Activated naive CD4-positive, alpha-beta T cell treated with anti-CD3 and anti-CD28 coated beads, Interleukin-2, amount 50 U/mL, for 24 hours (primary cell): Measurements from ENCODE around the gene NSMCE1.

Source experiments
- H3K27ac Mint-ChIP-seq: one replicate; pipeline ENCODE4 v1.8.0; 2021; ENCODE audit warnings: mild to moderate bottlenecking, mixed read lengths
- H3K27me3 Mint-ChIP-seq: one replicate; pipeline ENCODE4 v1.8.0; 2021; ENCODE audit warnings: mixed read lengths
- H3K36me3 Mint-ChIP-seq: one replicate; pipeline ENCODE4 v1.8.0; 2021; ENCODE audit warnings: mixed read lengths
- H3K4me1 Mint-ChIP-seq: one replicate; pipeline ENCODE4 v1.8.0; 2021; ENCODE audit warnings: mixed read lengths
- H3K4me3 Mint-ChIP-seq: one replicate; pipeline ENCODE4 v1.8.0; 2021; ENCODE audit warnings: mild to moderate bottlenecking, mixed read lengths
- H3K9me3 Mint-ChIP-seq: one replicate; pipeline ENCODE4 v1.8.0; 2021; ENCODE audit warnings: mixed read lengths

NSMCE1 gene

GRCh38 chr16:27198451-27199234 is 69.9 kb downstream of the NSMCE1 start:
- Mint-ChIP-seq H3K4me1 (peaks cover 90% of the 10 kb centered on the region), H3K9me3 (no peaks in the 10 kb centered on the region), H3K27ac (peak overlapping the region; percentile 76), H3K4me3 (no peak overlapping the region), H3K36me3 (no peaks in the 10 kb centered on the region), H3K27me3 (no peaks in the 10 kb centered on the region)

DNA sequence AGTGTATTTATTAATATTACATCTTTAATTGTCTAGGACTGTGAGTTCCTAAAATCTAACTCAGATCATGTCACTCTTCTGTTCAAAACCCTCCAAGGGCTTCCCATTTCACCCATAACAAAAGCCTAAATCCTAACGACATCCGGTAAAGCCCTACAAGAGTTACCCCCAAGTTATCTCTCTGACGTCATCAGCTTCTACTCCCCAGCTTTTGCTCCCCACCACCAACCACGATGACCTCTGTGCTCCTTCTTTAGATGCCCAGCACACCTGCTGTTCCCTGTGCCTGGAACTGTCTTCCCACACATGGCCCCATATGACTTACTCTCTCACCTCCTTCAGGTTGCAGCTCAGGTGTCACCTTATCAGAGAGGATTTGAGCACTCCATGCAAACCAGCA is 71.6 kb downstream of the NSMCE1 start:
- H3K27me3 Mint-ChIP-seq = no peaks in the 10 kb centered on the region
- H3K9me3 Mint-ChIP-seq = no peaks in the 10 kb centered on the region
- H3K27ac Mint-ChIP-seq = peak overlapping the region; percentile 48
- H3K36me3 Mint-ChIP-seq = no peaks in the 10 kb centered on the region
- H3K4me1 Mint-ChIP-seq = peaks cover 82% of the 10 kb centered on the region
- H3K4me3 Mint-ChIP-seq = no peak overlapping the region

GRCh38 chr16:27195941-27196595 is 72.5 kb downstream of the NSMCE1 start:
- peak overlapping the region; percentile 49 for H3K4me3 Mint-ChIP-seq
- no peaks in the 10 kb centered on the region for H3K9me3 Mint-ChIP-seq
- no peaks in the 10 kb centered on the region for H3K36me3 Mint-ChIP-seq
- peak overlapping the region; percentile 23 for H3K27ac Mint-ChIP-seq
- no peaks in the 10 kb centered on the region for H3K27me3 Mint-ChIP-seq
- peaks cover 80% of the 10 kb centered on the region for H3K4me1 Mint-ChIP-seq

DNA sequence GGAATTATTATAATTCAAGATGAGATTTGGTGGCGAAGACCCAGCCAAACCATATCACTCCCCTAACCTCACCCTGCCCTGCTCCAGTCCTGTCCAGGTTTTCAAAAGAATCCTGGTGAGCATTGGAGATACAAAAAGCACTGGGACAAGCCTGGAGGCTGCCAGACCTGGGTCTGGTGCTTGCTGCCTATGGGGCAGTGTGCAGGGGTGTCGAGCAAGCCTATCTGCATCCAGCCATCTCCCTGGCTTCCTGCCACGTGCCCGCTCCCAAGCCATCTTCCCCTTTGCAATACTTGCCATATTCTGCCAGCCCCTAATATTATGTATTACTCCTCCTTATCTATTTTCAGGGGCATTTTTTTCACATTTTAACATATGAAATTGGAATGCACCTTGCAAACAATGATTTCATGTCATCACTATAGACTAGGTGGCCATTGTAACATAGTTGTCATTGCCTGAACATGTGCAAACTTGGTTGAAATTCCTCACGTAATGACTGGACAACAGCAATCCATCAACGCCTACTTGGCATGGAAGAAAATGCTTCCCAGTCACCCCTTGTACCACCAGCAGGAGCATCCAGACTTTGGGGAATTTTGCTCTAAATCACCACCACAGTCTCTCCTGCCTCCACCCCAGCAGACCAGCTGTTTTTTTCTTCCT is 73.4 kb downstream of the NSMCE1 start:
- Mint-ChIP-seq H3K27ac (peak overlapping the region; percentile 62), H3K4me3 (no peak overlapping the region), H3K36me3 (no peaks in the 10 kb centered on the region), H3K27me3 (no peaks in the 10 kb centered on the region), H3K9me3 (no peaks in the 10 kb centered on the region), H3K4me1 (peaks cover 71% of the 10 kb centered on the region)

DNA sequence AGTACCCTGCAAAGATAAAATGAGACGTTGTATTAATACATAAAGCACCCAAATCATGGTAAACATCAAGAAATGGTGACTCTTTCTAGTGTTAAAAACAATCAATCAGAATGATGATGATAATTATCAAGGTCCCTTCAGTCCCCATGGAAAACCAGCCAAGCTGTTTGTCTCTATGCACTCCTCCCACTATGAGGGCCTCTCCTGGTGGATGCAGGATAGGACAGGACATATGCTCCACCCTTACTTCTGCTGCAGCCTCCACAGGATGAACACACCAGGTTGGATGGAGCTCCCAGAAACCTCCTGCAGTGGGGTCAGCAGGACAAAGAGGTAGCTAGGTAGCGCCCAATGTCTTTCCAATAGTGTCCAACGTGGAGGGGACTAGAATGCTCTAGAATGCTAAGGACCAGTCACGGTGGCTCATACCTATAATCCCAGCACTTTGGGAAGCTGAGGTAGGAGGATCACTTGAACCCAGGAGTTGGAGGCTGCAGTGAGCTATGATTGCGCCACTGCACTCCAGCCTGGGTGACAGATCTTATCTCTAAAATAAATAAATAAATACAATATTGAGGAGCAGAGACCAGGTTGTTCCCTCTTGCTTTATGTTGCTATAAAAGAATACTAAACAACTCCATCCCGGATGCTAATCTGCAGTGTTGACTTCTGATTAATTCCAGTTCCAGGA is 75.1 kb downstream of the NSMCE1 start:
- Mint-ChIP-seq H3K4me3 (no peak overlapping the region), H3K27ac (no peak overlapping the region), H3K4me1 (peaks cover 59% of the 10 kb centered on the region), H3K27me3 (no peaks in the 10 kb centered on the region), H3K9me3 (no peaks in the 10 kb centered on the region), H3K36me3 (no peaks in the 10 kb centered on the region)

DNA sequence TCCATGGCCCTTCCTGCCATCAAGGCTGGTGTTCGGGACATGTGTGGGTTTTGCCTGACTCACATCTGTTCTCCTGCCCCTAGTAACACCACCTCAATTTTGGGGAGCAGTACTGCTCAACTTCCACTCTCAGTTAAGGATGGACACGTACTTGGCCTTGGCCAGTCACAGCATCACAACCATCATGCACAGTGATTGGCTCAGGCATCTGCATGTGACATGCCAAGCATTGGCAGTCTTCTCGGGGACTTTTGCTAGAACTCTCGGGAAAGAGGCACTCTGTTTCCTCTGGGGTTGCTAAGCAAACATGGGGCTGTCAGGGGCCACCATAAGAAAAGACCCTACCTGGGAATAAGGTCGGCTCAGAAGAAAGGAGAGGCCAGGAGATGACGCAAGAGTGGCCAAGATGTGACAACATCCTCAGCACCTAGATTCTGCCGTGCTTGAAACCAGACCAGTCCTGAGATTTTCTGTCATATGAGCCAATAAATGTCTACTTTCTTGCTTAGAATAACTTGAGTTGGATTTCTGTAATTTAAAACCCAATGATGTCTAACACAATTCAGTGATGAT is 77.1 kb downstream of the NSMCE1 start:
- H3K9me3 Mint-ChIP-seq = no peaks in the 10 kb centered on the region
- H3K36me3 Mint-ChIP-seq = no peaks in the 10 kb centered on the region
- H3K27me3 Mint-ChIP-seq = no peaks in the 10 kb centered on the region
- H3K27ac Mint-ChIP-seq = no peak overlapping the region
- H3K4me3 Mint-ChIP-seq = no peak overlapping the region
- peaks cover 44% of the 10 kb centered on the region for H3K4me1 Mint-ChIP-seq

DNA sequence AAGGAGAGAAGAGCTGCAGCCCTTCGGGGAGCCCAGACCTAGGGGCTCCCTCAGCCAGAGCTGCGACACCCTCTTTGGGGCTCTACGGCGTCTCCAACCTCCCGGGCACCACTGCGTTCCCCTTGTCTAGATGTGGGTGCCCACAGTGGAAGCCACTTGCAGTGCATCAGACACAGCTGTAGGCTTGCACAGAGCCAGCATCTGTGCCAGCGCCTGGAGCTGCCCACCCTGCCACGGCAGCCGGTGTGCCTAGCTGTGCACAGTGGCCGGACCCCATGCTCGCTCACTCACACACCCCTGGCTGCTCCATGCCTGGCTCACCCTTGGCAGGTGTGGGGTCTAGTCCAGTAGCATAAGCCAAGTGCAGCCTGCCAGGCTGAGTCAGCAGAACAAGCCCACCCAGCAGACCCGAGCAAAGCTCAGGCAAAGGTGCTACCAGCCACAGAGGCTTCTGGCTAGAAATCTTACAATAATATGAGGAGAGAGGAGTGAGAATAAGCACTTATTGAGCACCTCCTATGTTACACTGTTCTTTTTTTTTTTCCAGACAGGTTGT is 78.2 kb downstream of the NSMCE1 start:
- Mint-ChIP-seq H3K27me3 (no peaks in the 10 kb centered on the region), H3K36me3 (no peaks in the 10 kb centered on the region), H3K27ac (no peak overlapping the region), H3K4me1 (peaks cover 41% of the 10 kb centered on the region), H3K4me3 (no peak overlapping the region), H3K9me3 (no peaks in the 10 kb centered on the region)

DNA sequence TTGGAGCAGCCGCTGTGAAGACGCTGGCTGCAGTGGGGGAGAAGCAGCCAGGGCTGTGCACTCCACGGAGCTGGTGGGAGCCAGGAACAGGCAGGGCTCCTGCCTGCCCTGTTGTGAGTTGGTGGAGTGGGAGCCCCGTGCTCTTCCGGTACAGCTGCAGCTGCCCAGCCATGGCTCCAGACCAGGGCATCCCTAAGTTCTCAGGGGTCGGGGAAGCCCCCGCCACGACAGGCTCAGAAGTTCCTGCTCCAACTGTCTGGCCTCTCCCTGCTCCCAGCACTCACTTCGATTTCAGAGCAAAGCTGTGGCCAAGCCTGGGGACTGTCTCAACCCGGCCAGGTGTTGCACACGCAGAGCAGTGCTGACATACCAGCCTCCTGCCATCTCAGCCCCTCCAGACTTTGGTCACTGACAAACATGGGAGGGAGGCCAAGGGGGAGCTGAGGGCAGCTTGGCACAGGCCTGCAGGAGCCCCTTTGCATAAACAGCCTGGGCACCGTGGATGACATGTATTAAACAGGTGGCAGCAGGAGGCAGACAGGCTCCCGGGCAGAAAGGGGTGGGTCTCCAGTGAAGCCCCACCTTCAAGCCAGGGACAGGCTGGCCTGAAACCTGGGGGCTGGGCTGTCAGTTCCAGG is 79.1 kb downstream of the NSMCE1 start:
- no peak overlapping the region for H3K27ac Mint-ChIP-seq
- no peaks in the 10 kb centered on the region for H3K27me3 Mint-ChIP-seq
- H3K4me3 Mint-ChIP-seq = no peak overlapping the region
- no peaks in the 10 kb centered on the region for H3K9me3 Mint-ChIP-seq
- H3K4me1 Mint-ChIP-seq = peaks cover 38% of the 10 kb centered on the region
- no peaks in the 10 kb centered on the region for H3K36me3 Mint-ChIP-seq

DNA sequence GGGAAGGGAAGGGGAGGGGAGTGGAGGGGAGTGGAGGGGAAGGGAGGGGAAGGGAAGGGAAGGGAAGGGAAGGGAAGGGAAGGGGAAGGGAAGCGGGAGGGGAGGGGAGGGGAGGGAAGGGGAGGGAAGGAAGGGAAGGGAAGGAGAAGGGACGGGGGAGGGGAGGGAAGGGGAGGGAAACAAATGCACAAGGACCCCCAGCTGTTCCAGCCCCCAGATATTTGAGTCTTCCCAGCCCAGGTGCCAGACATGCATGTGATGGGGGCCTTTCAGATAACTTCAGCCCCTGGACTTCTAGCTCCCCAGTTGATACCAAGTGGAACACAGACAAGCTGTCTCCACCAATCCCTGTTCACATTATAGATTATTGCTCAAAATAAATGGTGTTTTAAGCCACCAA is 79.9 kb downstream of the NSMCE1 start:
- Mint-ChIP-seq H3K27ac (no peak overlapping the region), H3K36me3 (no peaks in the 10 kb centered on the region), H3K27me3 (no peaks in the 10 kb centered on the region), H3K9me3 (no peaks in the 10 kb centered on the region), H3K4me3 (no peak overlapping the region), H3K4me1 (peaks cover 33% of the 10 kb centered on the region)

DNA sequence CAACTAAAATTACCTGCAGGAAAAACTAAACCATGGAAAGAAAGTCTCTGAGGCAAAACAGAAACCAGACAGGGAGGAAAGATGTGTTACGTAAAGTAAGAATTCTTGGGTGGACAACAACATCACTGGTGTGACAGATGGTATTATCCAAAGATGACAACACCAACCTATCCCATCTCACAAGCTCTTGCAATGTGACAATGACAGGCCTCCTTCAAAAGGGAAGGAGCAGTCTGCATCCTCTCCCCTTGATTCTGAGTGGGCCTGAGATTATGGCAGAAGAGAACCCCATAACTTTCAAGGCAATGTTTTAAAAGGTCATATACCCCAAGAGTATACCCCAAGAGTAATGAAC is 82.8 kb downstream of the NSMCE1 start:
- Mint-ChIP-seq H3K36me3 (no peaks in the 10 kb centered on the region), H3K4me3 (no peak overlapping the region), H3K4me1 (peaks cover 26% of the 10 kb centered on the region), H3K9me3 (no peaks in the 10 kb centered on the region), H3K27ac (no peak overlapping the region), H3K27me3 (no peaks in the 10 kb centered on the region)

DNA sequence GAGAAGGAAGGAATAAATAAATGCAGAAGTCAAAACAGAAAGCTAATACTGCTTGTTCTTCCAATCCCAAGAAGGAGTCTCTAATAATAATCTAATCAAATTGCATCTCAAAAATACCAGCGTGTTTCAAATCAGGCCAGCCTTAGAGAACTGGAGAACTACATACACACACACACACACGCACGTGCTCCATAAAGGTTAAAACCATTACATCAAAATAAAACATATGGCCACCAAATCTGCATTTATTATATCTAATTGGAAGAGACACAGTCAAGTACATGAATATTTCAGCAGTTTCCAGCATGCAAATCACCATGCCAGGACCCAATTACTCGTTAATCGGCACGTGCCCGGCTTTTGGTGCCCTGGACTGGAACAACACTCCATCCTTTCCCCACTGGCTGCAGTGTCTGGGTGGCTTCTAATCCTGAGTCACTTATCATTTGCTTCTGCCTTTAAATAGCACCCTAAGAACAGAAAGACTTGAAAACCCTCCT is 85.6 kb downstream of the NSMCE1 start:
- H3K27me3 Mint-ChIP-seq = no peaks in the 10 kb centered on the region
- H3K4me3 Mint-ChIP-seq = no peak overlapping the region
- no peaks in the 10 kb centered on the region for H3K9me3 Mint-ChIP-seq
- no peaks in the 10 kb centered on the region for H3K36me3 Mint-ChIP-seq
- H3K4me1 Mint-ChIP-seq = peaks cover 41% of the 10 kb centered on the region
- no peak overlapping the region for H3K27ac Mint-ChIP-seq

DNA sequence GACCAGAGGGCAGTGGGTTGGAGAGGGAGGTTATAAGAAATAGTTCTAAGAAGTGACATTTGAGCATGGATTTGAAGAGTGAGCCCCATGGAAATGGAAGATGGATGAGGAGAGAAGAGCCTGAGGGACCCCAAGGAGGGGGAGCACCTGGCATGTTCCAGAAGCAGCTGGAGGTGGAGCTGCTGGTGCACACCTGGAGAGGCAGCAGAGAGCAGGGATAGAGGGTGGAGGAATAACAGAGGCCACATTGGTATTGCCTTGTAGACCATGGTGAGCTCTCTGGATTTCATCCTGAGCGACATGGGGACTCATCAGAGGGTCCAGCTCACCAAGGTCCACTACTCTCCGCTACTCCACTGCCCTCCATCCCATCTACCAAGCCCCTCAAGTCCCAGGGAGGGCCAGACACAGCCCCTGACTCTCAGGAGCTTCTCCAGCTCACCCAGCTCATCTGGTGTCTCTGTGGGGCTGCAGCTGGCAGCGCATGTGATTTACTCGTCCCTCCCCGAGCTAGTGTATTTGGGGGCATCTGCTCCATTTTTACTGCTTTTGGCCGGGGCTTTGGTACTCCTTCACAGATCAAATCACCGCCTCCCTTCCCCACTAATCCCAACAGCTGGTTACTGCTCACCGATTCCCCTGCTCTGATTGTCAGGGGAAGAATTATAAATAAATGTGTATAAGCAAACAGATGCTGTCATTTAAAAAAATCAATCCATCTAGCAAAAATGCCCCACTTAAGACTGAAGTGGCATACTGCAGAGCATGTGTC is 87.4 kb downstream of the NSMCE1 start:
- H3K27ac Mint-ChIP-seq = peak overlapping the region; percentile 52
- no peak overlapping the region for H3K4me3 Mint-ChIP-seq
- H3K27me3 Mint-ChIP-seq = no peaks in the 10 kb centered on the region
- H3K9me3 Mint-ChIP-seq = no peaks in the 10 kb centered on the region
- H3K36me3 Mint-ChIP-seq = no peaks in the 10 kb centered on the region
- peaks cover 55% of the 10 kb centered on the region for H3K4me1 Mint-ChIP-seq

DNA sequence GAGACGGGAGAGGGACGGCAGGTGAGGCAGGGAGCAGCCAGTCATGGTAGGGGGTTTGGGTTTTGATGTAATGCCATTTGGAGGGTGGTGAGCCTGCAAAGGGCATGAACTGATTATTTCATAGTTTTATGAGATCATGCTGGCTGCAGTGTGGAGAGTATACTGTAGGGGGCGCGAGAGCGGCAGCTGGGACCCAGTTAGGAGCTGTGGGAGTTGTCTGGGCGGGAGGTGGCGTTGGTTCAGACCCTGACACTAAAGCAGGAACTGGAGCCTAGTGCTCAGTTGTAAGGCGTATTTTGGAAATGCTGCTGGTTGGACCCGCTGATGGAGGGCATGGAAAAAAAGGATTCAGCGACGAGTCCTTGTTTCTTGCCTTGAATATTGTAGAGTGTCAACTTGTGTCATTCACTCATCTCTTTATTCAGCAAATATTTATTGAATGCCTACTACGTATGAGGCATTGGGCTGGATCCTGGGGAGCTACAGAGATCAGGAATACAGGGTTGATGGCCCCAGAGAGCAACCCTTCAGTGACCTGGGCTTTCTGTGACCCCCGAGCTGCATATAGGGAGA is 89.0 kb downstream of the NSMCE1 start:
- H3K27ac Mint-ChIP-seq = peak overlapping the region; percentile 88

More for the DNA sequence above, 89.0 kb downstream of the NSMCE1 start:
- H3K9me3 Mint-ChIP-seq = no peaks in the 10 kb centered on the region
- no peak overlapping the region for H3K4me3 Mint-ChIP-seq
- no peaks in the 10 kb centered on the region for H3K36me3 Mint-ChIP-seq
- H3K4me1 Mint-ChIP-seq = peaks cover 57% of the 10 kb centered on the region
- no peaks in the 10 kb centered on the region for H3K27me3 Mint-ChIP-seq
